ENCODE measurements around the gene LRRC4B.
"Not testable (repeated sequence)": the region's sequence is repeated elsewhere in the genome, so short reads cannot be mapped to it uniquely, and the experiment has no call there.

LRRC4B gene, protein sequence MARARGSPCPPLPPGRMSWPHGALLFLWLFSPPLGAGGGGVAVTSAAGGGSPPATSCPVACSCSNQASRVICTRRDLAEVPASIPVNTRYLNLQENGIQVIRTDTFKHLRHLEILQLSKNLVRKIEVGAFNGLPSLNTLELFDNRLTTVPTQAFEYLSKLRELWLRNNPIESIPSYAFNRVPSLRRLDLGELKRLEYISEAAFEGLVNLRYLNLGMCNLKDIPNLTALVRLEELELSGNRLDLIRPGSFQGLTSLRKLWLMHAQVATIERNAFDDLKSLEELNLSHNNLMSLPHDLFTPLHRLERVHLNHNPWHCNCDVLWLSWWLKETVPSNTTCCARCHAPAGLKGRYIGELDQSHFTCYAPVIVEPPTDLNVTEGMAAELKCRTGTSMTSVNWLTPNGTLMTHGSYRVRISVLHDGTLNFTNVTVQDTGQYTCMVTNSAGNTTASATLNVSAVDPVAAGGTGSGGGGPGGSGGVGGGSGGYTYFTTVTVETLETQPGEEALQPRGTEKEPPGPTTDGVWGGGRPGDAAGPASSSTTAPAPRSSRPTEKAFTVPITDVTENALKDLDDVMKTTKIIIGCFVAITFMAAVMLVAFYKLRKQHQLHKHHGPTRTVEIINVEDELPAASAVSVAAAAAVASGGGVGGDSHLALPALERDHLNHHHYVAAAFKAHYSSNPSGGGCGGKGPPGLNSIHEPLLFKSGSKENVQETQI

GRCh38 chr19:50567882-50568727 is at the start of gene LRRC4B:
Gene LRRC4B (minus strand): TSS chr19:50568435. CDS start chr19:50548838, 19,597 bp downstream.
- DNase-seq = no peak

- DNase-seq = not testable (repeated sequence)
Measured at GRCh38 chr19:50612504-50613404, 44.5 kb upstream of the LRRC4B start.

DNA sequence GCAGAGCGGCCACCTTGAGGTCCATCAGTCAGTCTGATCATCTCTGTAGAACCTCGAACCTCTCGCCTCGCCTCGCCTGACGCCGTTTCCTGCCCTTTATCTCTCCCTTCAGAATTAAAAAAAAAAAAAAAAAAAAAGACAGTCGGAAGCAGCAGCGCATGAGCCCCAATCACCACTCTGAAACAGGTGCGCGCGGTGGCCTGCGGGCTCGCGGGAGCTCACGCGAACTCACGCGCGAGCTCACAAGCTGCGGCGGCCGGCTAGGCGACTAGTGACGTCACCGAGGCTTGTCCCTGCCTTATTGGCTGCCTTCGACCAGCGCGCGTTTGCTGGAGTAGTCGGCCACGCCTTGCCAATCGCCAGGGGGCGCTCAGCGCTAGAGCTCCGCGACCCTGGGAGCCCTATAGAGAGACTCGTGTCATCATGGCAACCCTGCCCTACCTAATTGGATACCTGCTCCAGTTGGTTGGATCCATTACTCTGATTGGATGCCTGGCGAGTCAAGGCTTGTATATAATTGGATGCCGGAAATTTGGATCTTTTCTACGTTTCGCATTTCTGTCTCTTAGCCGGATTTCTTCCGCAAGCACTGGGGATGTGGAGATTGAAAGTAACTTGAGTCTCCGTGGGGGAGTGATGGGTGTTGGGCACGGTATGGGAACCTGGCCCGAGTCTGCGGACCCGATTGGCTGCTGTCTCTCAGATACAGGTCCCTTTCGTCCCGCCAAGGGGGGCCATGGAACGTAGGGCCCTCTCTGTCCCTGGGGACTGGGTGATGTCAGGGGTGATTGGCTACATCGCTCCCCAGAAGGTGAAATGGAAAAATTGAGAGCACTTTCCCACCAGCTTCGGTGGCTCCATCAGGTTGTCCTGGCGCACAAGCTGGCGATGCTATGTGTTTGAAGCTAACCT is 39.9 kb upstream of the LRRC4B start:
- DNase-seq = peak; percentile 50 to 66

- DNase-seq = no peak
Measured at GRCh38 chr19:50607388-50607787, 39.2 kb upstream of the LRRC4B start.

- not testable (repeated sequence) for DNase-seq
Measured at GRCh38 chr19:50606059-50606836, 38.0 kb upstream of the LRRC4B start.

DNA sequence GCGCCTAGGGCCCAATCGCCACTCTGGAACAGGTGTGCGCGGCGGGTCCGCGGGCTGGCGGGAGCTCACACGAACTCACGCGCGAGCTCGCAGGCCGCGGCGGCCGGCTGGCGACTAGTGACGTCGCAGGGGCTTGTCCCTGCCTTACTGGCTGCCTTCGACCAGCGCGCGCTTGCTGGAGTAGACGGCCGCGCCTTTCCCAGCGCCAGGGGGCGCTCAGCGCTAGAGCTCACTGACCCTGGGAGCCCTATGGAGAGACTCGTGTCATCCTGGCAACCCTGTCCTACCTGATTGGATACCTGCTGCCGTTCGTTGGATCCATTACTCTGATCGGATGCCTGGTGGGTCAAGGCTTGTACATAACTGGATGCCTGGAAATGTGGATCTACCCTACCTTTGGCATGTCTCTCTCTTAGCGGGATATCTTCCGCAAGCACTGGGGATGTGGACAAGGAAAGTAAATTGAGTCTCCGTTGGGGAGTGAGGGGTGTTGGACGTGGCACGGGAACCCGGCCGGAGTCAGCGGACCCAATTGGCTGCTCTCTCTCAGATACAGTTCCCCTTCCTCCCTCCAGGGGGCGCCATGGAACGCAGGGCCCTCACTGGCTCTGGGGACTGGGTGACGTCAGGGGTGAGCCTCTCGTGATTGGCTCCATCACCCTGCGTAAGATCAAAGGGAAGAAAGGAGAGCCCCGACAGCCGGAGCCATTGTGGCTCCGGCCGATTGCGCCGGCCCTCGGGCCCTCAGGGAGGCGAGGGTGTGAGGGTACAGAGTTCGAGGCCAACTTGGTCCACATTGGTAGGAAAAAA is 36.2 kb upstream of the LRRC4B start:
- not testable (repeated sequence) for DNase-seq

GRCh38 chr19:50602935-50603334 is 34.7 kb upstream of the LRRC4B start:
- DNase-seq = no peak

DNA sequence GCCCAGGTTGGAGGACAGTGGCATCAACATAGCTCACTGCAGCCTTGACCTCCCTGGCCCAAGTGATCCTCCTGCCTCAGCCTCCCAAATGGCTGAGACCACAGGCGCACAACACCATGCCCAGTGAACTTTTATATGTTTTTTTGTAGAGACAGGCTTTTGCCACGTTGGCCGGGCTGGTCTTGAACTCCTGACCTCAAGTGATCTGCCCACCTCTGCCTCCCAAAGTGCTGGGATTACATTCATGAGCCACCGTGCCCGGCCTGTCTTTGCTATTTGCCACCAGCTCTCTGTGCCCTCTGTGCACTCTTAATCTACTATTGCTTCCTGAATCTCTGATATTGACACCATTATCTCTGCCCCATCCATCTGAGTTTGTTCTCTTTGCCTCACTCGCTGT is 34.3 kb upstream of the LRRC4B start:
- DNase-seq = no peak

GRCh38 chr19:50602089-50602422 is 33.8 kb upstream of the LRRC4B start:
- no peak for DNase-seq

- no peak for DNase-seq
Measured at GRCh38 chr19:50601407-50602088, 33.3 kb upstream of the LRRC4B start.

GRCh38 chr19:50599427-50599826 is 31.2 kb upstream of the LRRC4B start:
- no peak for DNase-seq

DNA sequence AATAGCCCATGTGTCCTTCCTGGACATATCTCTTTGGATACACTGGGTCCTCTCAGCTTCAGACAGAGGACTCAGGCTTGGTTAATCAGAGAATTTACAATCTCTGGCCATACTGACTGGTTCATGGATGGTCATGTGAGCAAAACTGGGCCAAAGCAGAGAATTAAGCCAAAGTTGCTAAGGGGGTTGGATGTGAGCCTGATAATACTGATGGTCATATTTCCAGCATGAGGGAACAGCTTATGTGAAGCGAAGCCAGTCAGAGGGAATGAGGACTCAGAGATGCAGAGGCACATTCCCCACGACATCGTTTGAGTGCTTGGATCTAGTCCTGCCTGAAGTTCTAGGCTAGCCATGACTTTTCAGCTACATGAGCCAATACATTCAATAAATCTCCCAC is 22.0 kb upstream of the LRRC4B start:
- DNase-seq = no peak

DNA sequence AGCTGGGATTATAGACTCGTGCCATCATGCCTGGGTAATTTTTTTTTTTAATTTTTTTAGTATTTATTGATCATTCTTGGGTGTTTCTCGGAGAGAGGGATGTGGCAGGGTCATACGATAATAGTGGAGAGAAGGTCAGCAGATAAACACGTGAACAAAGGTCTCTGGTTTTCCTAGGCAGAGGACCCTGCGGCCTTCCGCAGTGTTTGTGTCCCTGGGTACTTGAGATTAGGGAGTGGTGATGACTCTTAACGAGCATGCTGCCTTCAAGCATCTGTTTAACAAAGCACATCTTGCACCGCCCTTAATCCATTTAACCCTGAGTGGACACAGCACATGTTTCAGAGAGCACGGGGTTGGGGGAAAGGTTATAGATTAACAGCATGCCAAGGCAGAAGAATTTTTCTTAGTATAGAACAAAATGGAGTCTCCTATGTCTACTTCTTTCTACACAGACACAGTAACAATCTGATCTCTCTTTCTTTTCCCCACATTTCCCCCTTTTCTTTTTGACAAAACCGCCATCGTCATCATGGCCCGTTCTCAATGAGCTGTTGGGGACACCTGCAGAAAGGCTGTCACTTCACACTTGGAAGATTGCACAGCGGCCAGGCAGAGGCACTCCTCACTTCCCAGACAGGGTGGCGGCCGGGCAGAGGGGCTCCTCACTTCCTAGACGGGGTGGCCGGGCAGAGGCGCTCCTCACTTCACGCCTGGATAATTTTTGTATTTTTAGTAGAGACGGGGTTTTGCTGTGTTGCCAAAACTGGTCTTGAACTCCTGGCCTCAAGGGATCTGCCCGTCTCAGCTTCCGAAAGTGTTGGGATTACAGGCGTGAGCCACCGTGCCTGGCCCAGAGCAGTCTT is 13.8 kb upstream of the LRRC4B start:
- not testable (repeated sequence) for DNase-seq

DNA sequence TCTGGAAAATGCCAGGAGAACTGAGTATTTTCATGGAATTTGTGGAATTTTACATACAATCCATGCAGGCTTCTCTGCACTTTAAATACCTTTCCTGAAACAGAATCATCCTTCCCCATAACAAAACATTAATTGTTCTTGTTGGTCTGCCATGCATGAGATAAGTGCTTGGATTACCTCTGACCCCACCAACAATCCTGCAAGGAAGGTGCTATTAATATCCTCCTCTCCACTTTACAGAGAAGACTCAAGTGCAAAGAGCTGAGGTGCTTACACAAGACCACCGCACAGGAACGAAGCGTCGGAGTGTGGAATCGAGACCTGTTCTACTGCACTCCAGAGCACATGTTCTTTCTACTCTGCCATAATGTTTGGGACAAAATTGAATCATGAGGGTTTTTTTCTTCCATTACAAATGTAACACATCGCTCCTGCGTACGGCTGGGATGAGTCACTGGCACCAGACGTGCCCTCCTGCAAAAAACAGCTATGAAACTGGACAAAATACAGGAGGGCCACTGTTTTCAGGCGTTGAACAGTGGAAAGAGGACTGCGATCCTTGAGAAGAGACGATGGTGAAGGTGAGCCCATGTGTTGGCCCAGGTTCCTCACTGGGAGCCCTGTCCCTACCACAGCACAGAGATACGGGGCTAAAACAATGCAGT is 12.9 kb upstream of the LRRC4B start:
- DNase-seq = no peak

DNA sequence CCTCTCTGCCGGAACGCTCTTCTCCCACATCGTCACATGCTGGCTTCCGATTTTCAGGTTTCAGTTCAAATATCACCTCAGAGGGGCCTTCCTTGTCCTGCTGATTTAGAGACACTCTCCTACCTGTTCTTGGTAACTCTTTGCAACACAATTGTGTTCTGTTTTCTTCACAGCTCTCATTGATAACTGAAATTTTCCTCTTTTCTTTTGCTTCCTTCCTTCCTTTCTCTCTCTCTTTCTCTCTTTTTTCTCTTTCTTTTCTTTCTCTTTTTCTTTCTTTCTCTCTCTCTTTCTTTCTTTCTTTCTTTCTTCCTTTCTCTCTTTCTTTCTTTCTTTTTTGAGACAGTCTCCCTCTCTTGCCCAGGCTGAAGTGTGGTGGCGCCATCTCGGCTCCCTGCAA is 12.0 kb upstream of the LRRC4B start:
- DNase-seq = no peak

DNA sequence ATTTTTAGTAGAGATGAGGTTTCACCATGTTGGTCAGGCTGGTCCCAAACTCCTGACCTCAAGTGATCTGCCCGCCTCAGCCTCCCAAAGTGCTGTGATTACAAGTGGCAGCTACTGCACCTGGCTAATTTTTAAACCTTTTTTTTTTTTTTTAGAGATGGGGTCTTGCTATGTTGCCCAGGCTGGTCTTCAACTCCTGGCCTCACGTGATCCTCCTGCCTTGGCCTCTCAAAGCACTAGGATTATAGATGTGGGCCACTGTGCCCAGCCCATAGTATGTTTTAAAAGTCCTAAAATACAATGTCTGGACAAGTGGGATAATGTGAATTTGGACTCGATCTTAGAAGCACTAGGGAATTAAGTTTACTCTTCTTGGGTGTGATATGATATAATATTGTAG is 8.5 kb upstream of the LRRC4B start:
- not testable (repeated sequence) for DNase-seq

DNA sequence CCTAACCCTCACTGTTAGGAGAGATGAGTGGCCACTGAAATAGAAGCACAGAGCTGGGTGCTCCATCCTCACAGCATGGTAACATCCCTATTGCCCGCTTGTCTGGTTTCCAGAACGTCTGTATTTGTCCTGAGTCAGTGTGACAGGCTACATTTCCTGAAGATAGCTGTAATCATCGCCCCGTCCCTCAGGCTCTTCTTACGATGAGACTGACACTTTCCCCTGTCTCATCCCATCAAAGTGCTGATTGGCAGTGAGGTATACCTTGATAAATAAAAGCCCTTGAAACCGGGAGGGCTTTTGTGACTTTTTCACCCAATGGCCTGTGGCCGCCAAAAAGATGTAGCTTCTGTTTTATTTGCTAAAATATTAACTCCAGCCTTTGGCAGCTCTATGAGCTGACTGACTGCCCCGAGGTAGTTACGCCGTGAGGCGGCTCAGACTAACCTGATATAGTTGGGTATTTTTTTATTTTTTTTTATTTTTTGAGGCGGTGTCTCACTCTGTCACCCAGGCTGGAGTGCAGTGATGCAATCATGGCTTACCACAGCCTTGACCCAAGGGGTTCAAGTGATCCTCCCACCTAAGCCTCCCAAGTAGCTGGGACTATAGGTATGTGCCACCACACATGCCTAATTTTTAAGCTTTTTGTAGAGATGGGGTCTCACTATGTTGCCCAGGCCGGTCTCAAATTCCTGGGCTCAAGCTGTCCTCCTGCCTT is 5.7 kb upstream of the LRRC4B start:
- DNase-seq = no peak

Data from inflammatory macrophage treated with lipopolysaccharide for 1 hour (primary cell).